ENCODE measurements around the gene NRP1. TPM values are rescaled to one million over a fixed set of nuclear protein-coding genes. Genes with fewer than 3 reads are reported as not detected.
A peak's percentile ranks its signal among the peaks of the same experiment; 100 is the strongest.

NRP1 gene
- polyA plus RNA-seq, 3 donors = 1.1 to 1.7 (median 1.3) TPM

- Histone ChIP-seq H3K4me3 (replicated peaks in 1 of 3; ENCODE audit: low read depth in 2 of 3, low read length in 3 of 3) (peak overlapping the region; percentile 24 to 79 (median 43)), H3K9me3 (replicated peaks in 1 of 2; ENCODE audit: control insufficient read depth in 1 of 2, insufficient read depth in 1 of 2, low read length in 2 of 2) (peaks cover 0 to 3% of the 10 kb centered on the region in 2 donors), H4K20me1 (ENCODE audit: insufficient read depth, low read length) (no peaks in the 10 kb centered on the region), H3K4me2 (replicated peaks; ENCODE audit: extremely low read depth, low read length, poor library complexity, severe bottlenecking) (peak overlapping the region; percentile 91), H3K36me3 (replicated peaks in 1 of 2; ENCODE audit: control insufficient read depth in 1 of 2, insufficient read depth in 2 of 2, low read length in 2 of 2) (no peaks in the 10 kb centered on the region), H3K79me2 (ENCODE audit: insufficient read depth, low read length) (no peaks in the 10 kb centered on the region), H3K9ac (ENCODE audit: insufficient read depth, low read length, poor library complexity, severe bottlenecking) (no peak overlapping the region), H3K27me3 (ENCODE audit: control insufficient read depth in 2 of 2, insufficient read depth in 2 of 2, low read length in 2 of 2) (peaks cover 51 to 78% of the 10 kb centered on the region in 2 donors), H3K27ac (ENCODE audit: low read depth in 1 of 2, low read length in 2 of 2) (no peak overlapping the region), H2AFZ (ENCODE audit: insufficient read depth, low read depth, low read length, poor library complexity, severe bottlenecking) (peak overlapping the region; percentile 64), H3K4me1 (ENCODE audit: control insufficient read depth in 1 of 2, insufficient read depth in 2 of 2, low read length in 2 of 2) (peaks cover 33 to 38% of the 10 kb centered on the region in 2 donors)
- Mint-ChIP-seq H3K27me3 (ENCODE audit: low read depth in 3 of 3) (peaks cover 54 to 83% (median 54%) of the 10 kb centered on the region in 3 donors), H3K4me1 (peaks cover 26% of the 10 kb centered on the region), H3K36me3 (no peaks in the 10 kb centered on the region), H3K9me3 (peaks cover 0 to 5% (median 1%) of the 10 kb centered on the region in 7 donors), H3K4me3 (peak overlapping the region; percentile 63 to 94), H3K27ac (no peak overlapping the region)
- DNase-seq = no peak
- no peak for TF ChIP-seq CTCF (IDR thresholded peaks at IDR 0.05)
- intact Hi-C loops (cut with micrococcal nuclease) = no loop called here
- 0% methylated on average over 18 of the region's 21 CpGs for WGBS (ENCODE audit: insufficient coverage)
These were observed 1.0 kb upstream of the NRP1 start for GRCh38 chr10:33335551-33335800.

GRCh38 chr10:33334805-33335550 is 511 bp upstream of the NRP1 start:
- WGBS (ENCODE audit: insufficient coverage) = under 1% methylated on average over 54 of the region's 68 CpGs
- peak overlapping the region; percentile 91 for H3K4me2 ChIP-seq (replicated peaks; ENCODE audit: extremely low read depth, low read length, poor library complexity, severe bottlenecking)
- no peak overlapping the region for H3K9ac ChIP-seq (ENCODE audit: insufficient read depth, low read length, poor library complexity, severe bottlenecking)
- TF ChIP-seq CTCF (IDR thresholded peaks at IDR 0.05) = peak; percentile 20
- Mint-ChIP-seq H3K9me3 (peaks cover 0 to 5% (median 1%) of the 10 kb centered on the region in 7 donors), H3K27ac (peak overlapping the region in 1 of 7 donors; percentile 41), H3K4me3 (peak overlapping the region; percentile 78 to 94), H3K36me3 (no peaks in the 10 kb centered on the region), H3K27me3 (ENCODE audit: low read depth in 3 of 3) (peaks cover 54 to 81% (median 54%) of the 10 kb centered on the region in 3 donors), H3K4me1 (peaks cover 26% of the 10 kb centered on the region)
- intact Hi-C loops (cut with micrococcal nuclease) = loop anchor here in 1 of 2 donors (5.0 kb wide), 1 partner anchor 1302 kb away; no protein-coding TSS in a partner anchor
- peak in 2 of 3 donors; percentile 18 to 48 for DNase-seq
- H3K4me1 ChIP-seq (ENCODE audit: control insufficient read depth in 1 of 2, insufficient read depth in 2 of 2, low read length in 2 of 2) = peaks cover 33 to 38% of the 10 kb centered on the region in 2 donors
- peak overlapping the region; percentile 24 to 79 (median 43) for H3K4me3 ChIP-seq (replicated peaks in 1 of 3; ENCODE audit: low read depth in 2 of 3, low read length in 3 of 3)
- H3K27me3 ChIP-seq (ENCODE audit: control insufficient read depth in 2 of 2, insufficient read depth in 2 of 2, low read length in 2 of 2) = peaks cover 51 to 78% of the 10 kb centered on the region in 2 donors
- H2AFZ ChIP-seq (ENCODE audit: insufficient read depth, low read depth, low read length, poor library complexity, severe bottlenecking) = peak overlapping the region; percentile 64
- H3K9me3 ChIP-seq (replicated peaks in 1 of 2; ENCODE audit: control insufficient read depth in 1 of 2, insufficient read depth in 1 of 2, low read length in 2 of 2) = peaks cover 0 to 3% of the 10 kb centered on the region in 2 donors
- H4K20me1 ChIP-seq (ENCODE audit: insufficient read depth, low read length) = no peaks in the 10 kb centered on the region
- no peaks in the 10 kb centered on the region for H3K79me2 ChIP-seq (ENCODE audit: insufficient read depth, low read length)
- H3K27ac ChIP-seq (ENCODE audit: low read depth in 1 of 2, low read length in 2 of 2) = no peak overlapping the region
- H3K36me3 ChIP-seq (replicated peaks in 1 of 2; ENCODE audit: control insufficient read depth in 1 of 2, insufficient read depth in 2 of 2, low read length in 2 of 2) = no peaks in the 10 kb centered on the region
